ENCODE measurements around the gene CDKN2D. TPM values are rescaled to one million over a fixed set of nuclear protein-coding genes. Genes with fewer than 3 reads are reported as not detected.
A peak's percentile ranks its signal among the peaks of the same experiment; 100 is the strongest.

CDKN2D gene
- total and polyA plus RNA-seq, 2 of the 13 experiments (the other 11 are each of a cell fraction or from before 2014, with no cell fraction given): 5.4 to 8.6 TPM

DNA sequence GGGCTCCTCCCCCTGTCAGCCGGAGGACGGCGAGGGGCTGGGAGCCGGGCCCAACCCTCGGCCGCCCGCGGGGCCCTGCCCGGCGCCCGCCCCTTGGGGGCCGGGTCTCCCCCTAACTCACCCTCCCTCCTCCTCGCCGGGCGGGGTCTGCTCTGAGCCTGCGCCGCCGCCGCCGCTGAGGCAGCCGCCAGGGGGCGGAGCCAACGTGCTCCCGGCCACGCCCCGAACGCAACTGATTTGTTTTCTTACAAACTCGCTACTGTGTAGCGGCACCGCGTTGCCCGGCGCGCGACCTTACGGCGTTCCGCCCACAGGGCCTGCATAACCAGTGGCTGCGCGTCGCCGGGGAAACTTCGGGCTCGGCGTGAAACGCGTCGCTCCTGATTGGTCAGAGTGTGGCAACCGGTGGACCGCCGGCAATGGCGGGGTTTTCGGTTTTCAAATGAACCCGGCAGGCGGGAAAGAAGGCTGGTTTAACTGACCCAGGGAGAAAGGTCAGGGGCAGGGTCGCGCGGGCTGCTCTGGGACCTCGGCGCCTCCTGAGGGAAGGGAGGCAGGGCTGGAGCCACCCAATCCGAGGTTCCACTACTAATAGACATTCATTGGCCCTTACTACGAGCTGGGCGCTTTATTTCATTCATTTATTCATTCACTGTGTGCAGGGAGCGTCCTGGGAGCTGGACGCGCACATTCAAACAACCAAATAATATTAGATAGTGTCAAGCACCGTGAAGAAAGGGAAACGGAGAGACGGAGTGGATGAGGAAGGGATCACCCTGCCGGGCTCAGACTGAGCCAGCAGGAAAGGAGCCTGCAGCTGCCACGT, at the start of gene CDKN2D (continued):
- TF ChIP-seq, protein P1, sequence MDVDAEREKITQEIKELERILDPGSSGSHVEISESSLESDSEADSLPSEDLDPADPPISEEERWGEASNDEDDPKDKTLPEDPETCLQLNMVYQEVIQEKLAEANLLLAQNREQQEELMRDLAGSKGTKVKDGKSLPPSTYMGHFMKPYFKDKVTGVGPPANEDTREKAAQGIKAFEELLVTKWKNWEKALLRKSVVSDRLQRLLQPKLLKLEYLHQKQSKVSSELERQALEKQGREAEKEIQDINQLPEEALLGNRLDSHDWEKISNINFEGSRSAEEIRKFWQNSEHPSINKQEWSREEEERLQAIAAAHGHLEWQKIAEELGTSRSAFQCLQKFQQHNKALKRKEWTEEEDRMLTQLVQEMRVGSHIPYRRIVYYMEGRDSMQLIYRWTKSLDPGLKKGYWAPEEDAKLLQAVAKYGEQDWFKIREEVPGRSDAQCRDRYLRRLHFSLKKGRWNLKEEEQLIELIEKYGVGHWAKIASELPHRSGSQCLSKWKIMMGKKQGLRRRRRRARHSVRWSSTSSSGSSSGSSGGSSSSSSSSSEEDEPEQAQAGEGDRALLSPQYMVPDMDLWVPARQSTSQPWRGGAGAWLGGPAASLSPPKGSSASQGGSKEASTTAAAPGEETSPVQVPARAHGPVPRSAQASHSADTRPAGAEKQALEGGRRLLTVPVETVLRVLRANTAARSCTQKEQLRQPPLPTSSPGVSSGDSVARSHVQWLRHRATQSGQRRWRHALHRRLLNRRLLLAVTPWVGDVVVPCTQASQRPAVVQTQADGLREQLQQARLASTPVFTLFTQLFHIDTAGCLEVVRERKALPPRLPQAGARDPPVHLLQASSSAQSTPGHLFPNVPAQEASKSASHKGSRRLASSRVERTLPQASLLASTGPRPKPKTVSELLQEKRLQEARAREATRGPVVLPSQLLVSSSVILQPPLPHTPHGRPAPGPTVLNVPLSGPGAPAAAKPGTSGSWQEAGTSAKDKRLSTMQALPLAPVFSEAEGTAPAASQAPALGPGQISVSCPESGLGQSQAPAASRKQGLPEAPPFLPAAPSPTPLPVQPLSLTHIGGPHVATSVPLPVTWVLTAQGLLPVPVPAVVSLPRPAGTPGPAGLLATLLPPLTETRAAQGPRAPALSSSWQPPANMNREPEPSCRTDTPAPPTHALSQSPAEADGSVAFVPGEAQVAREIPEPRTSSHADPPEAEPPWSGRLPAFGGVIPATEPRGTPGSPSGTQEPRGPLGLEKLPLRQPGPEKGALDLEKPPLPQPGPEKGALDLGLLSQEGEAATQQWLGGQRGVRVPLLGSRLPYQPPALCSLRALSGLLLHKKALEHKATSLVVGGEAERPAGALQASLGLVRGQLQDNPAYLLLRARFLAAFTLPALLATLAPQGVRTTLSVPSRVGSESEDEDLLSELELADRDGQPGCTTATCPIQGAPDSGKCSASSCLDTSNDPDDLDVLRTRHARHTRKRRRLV (CRISPR knock-in tag; IDR thresholded peaks at IDR 0.05): no peak
- no peak for TF ChIP-seq ISX (CRISPR knock-in tag; conservative IDR thresholded peaks at IDR 0.05)
- TF ChIP-seq KAT7 (CRISPR knock-in tag; IDR thresholded peaks at IDR 0.05; ENCODE audit: borderline replicate concordance): no peak
- TF ChIP-seq FOXP1 (IDR thresholded peaks at IDR 0.05): no peak
- TF ChIP-seq FOXP1 (CRISPR knock-in tag; IDR thresholded peaks at IDR 0.05): peak; percentile 32; the same call in 1 of the 2 replicates
- TF ChIP-seq ZNF672 (CRISPR knock-in tag; IDR thresholded peaks at IDR 0.05): peak; percentile 92; the same call in 1 of the 2 replicates
- no peak for TF ChIP-seq RORA (CRISPR knock-in tag; IDR thresholded peaks at IDR 0.05)
- no peak for TF ChIP-seq HOXD1 (CRISPR knock-in tag; IDR thresholded peaks at IDR 0.05)
- TF ChIP-seq GABPA (IDR thresholded peaks at IDR 0.05; ENCODE audit: low read depth, low read length): no peak
- TF ChIP-seq GABPA (CRISPR knock-in tag; IDR thresholded peaks at IDR 0.05; ENCODE audit: low read depth): no peak
- TF ChIP-seq JDP2 (CRISPR knock-in tag; IDR thresholded peaks at IDR 0.05; ENCODE audit: borderline replicate concordance): peak; percentile 52; the same call in 1 of the 2 replicates
- no peak; the same call in 1 of the 2 replicates for TF ChIP-seq HNF4A (CRISPR knock-in tag; IDR thresholded peaks at IDR 0.05)
- TF ChIP-seq JUN (CRISPR knock-in tag; IDR thresholded peaks at IDR 0.05): no peak
- TF ChIP-seq THYN1 (CRISPR knock-in tag; IDR thresholded peaks at IDR 0.05; ENCODE audit: borderline replicate concordance, low read depth): no peak
- no peak for TF ChIP-seq ZFP41 (CRISPR knock-in tag; IDR thresholded peaks at IDR 0.05; ENCODE audit: borderline replicate concordance)
- TF ChIP-seq ZNF367 (CRISPR knock-in tag; IDR thresholded peaks at IDR 0.05; ENCODE audit: borderline replicate concordance): no peak
- no peak for TF ChIP-seq KDM6A (CRISPR knock-in tag; IDR thresholded peaks at IDR 0.05; ENCODE audit: low read depth)
- peak; percentile 92; the same call in 1 of the 2 replicates for TF ChIP-seq IRX3 (CRISPR knock-in tag; IDR thresholded peaks at IDR 0.05; ENCODE audit: borderline replicate concordance, low read depth)
- TF ChIP-seq TRIM24 (CRISPR knock-in tag; IDR thresholded peaks at IDR 0.05): no peak
- TF ChIP-seq MLLT10 (CRISPR knock-in tag; IDR thresholded peaks at IDR 0.05): no peak
- TF ChIP-seq, protein P2, sequence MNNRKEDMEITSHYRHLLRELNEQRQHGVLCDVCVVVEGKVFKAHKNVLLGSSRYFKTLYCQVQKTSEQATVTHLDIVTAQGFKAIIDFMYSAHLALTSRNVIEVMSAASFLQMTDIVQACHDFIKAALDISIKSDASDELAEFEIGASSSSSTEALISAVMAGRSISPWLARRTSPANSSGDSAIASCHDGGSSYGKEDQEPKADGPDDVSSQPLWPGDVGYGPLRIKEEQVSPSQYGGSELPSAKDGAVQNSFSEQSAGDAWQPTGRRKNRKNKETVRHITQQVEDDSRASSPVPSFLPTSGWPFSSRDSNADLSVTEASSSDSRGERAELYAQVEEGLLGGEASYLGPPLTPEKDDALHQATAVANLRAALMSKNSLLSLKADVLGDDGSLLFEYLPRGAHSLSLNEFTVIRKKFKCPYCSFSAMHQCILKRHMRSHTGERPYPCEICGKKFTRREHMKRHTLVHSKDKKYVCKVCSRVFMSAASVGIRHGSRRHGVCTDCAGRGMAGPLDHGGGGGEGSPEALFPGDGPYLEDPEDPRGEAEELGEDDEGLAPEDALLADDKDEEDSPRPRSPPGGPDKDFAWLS (CRISPR knock-in tag; IDR thresholded peaks at IDR 0.05; ENCODE audit: borderline replicate concordance): no peak

All from HepG2 (cell line).